HUES6 (cell line): Measurements from ENCODE around the gene ERCC5.

Source experiments
- H3K27ac ChIP-seq: 2 replicates; pipeline ENCODE4 v1.7.0; 2013; ENCODE audit warnings: low read depth, mild to moderate bottlenecking, low read length, inconsistent platforms
- H3K27me3 ChIP-seq: 2 replicates; pipeline ENCODE4 v1.6.1; 2013; ENCODE audit warnings: low read length; ENCODE audit not compliant: control insufficient read depth, insufficient read depth
- H3K36me3 ChIP-seq: 2 replicates; pipeline ENCODE4 v1.6.1; 2013; ENCODE audit warnings: low read length; ENCODE audit not compliant: control insufficient read depth, insufficient read depth
- H3K4me1 ChIP-seq: 2 replicates; pipeline ENCODE4 v1.6.1; 2013; ENCODE audit warnings: low read length; ENCODE audit not compliant: control insufficient read depth, insufficient read depth
- H3K4me3 ChIP-seq: 2 replicates; pipeline ENCODE4 v1.5.1; 2013; ENCODE audit warnings: low read depth, low read length
- H3K9ac ChIP-seq: one replicate; pipeline ENCODE4 v1.6.1; 2013; ENCODE audit warnings: mild to moderate bottlenecking, low read length
- H3K9me3 ChIP-seq: 2 replicates; pipeline ENCODE4 v1.6.1; 2013; ENCODE audit warnings: low read depth, low read length; ENCODE audit not compliant: control insufficient read depth, insufficient read depth

Gene ERCC5

DNA sequence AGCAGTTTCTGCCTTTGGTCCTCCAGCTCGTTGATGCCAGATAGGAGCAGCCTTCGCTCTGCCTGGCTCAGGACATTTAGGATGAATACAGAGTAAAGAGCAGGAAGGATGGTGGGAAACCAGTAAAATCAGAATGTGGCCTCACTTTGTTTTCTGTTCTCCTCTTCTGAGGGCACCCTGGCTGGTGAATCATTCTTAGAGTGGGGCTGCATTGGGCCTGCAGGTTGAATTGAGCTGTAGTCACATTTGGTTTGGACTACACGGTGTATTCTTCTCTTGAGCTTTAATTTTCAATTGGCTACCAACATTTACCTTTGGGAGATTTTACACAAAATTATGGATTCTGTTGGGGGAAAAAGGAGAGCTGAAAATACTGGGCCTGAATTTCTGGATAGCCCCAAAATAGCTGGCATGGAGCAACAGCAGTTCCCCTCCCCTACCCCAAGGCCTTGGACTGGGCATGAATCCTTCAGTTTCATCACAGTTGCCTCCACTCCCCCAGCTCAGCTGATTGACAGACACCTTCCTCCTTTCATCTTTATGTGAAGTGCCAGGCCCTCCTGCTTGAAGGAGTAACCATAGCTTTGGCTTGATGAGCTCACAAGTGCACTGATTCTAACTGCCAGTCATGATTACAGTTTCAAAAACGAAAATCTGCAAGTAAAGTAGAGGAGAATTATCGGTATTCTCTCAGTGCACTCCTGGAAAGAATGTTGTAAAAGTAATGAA is 24.3 kb downstream of the ERCC5 start:
- Histone ChIP-seq H3K4me1 (no peaks in the 10 kb centered on the region; the same call in 1 of the 2 replicates), H3K4me3 (no peak overlapping the region), H3K9ac (no peak overlapping the region), H3K9me3 (no peaks in the 10 kb centered on the region), H3K36me3 (peaks cover 66% of the 10 kb centered on the region), H3K27ac (no peak overlapping the region), H3K27me3 (no peaks in the 10 kb centered on the region)

DNA sequence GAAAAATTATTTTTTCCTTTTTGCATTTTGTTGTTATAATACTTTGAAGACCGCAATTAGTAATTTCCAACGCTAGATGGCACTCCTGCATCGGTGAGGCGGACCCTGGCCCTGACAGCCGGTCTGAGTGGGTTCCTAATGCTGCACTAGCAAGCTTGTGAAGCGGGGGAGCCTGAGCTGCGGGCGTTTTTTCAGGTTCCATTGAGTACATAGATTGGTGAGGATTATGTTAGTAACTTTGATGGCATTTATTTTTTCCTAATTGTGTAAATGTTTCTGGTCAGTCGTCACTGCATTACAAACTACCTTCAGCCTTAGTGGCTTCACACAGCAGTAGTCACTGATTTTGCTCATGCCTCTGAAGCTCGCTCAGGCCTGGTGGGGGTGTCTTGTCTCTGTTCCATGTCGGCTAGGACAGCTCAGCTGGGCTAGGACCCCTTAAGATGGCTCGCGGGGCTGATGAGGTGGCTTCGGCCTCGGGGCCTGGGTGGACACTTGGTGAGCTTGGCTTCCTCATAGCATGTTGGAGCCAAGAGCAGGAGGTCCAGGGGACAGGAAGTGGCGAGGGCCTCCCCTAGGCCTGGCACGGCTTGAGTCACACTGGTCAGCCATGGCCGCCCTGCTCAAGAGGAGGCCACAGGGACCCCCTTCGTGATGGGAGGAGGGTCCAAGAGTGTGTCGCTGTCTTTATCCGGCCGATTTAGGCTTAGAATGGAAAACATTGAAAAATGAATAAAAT is 25.0 kb downstream of the ERCC5 start:
- H3K4me3 ChIP-seq: no peak overlapping the region
- H3K27ac ChIP-seq: no peak overlapping the region
- no peaks in the 10 kb centered on the region for H3K9me3 ChIP-seq
- no peak overlapping the region for H3K9ac ChIP-seq
- H3K4me1 ChIP-seq: no peaks in the 10 kb centered on the region; the same call in 1 of the 2 replicates
- H3K27me3 ChIP-seq: no peaks in the 10 kb centered on the region
- H3K36me3 ChIP-seq: peaks cover 66% of the 10 kb centered on the region

DNA sequence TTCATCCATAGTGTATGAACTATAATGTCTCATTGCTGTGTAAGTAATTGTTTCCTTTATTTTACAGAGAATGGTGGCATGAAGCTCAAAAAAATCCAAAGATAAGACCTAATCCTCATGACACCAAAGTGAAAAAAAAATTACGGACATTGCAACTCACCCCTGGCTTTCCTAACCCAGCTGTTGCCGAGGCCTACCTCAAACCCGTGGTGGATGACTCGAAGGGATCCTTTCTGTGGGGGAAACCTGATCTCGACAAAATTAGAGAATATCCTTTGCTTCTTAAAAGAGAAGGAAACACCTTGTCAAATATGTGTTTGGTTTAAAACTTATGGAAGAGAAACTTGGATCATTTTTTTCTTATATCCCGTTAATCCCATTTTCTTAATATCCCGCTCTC is 26.3 kb downstream of the ERCC5 start:
- peaks cover 59% of the 10 kb centered on the region for H3K36me3 ChIP-seq
- no peaks in the 10 kb centered on the region for H3K9me3 ChIP-seq
- no peak overlapping the region for H3K4me3 ChIP-seq
- no peak overlapping the region for H3K9ac ChIP-seq
- H3K27ac ChIP-seq: no peak overlapping the region
- no peaks in the 10 kb centered on the region for H3K27me3 ChIP-seq
- H3K4me1 ChIP-seq: no peaks in the 10 kb centered on the region; the same call in 1 of the 2 replicates

DNA sequence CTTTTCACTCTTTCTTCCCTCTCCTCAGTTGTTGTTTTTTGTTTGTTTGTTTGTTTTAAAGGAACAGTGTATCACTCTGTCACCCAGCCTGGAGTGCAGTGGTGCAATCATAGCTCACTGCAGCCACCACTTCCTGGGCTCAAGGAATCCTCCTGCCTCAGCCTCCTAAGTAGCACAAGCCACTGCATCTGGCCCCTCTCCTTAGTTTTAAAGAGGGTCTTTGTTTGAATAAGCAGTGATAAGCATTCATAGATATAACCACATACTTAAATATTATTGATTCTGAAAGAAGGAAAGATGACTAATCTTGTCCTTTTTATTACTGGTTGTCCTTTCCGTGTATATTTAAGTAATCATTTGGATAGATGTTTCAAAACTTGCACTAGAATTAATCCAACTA is 26.7 kb downstream of the ERCC5 start:
- Histone ChIP-seq H3K36me3 (peaks cover 55% of the 10 kb centered on the region), H3K27me3 (no peaks in the 10 kb centered on the region), H3K4me3 (no peak overlapping the region), H3K9ac (no peak overlapping the region), H3K4me1 (no peaks in the 10 kb centered on the region; the same call in 1 of the 2 replicates), H3K27ac (no peak overlapping the region), H3K9me3 (no peaks in the 10 kb centered on the region)

DNA sequence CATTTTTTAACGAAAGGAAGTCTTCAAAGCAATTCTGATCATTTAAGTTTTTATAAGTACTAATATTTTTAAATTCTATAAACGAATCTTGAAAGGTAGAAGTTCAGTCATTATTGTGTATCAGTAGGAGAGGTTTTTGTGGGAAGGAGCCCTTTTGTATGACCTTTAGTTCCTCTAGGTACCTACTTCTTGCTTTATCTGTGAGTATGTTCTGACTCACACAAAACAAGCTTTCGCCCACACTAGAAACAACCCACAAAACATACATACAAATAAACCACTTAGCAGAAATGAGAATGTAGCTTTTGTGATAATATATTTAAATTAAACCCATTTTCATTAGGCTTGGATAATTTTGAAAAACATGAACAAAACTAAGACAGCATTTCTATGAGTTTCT is 27.8 kb downstream of the ERCC5 start:
- Histone ChIP-seq H3K36me3 (peaks cover 46% of the 10 kb centered on the region), H3K9ac (no peak overlapping the region), H3K9me3 (no peaks in the 10 kb centered on the region), H3K4me1 (no peaks in the 10 kb centered on the region; the same call in 1 of the 2 replicates), H3K4me3 (no peak overlapping the region), H3K27me3 (no peaks in the 10 kb centered on the region), H3K27ac (no peak overlapping the region)

DNA sequence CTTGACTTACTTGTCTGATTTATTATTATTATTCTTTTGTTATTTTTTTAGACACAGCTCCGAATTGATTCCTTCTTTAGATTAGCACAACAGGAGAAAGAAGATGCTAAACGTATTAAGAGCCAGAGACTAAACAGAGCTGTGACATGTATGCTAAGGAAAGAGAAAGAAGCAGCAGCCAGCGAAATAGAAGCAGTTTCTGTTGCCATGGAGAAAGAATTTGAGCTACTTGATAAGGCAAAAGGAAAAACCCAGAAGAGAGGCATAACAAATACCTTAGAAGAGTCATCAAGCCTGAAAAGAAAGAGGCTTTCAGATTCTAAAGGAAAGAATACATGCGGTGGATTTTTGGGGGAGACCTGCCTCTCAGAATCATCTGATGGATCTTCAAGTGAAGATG is 29.4 kb downstream of the ERCC5 start:
- H3K27ac ChIP-seq: no peak overlapping the region
- H3K4me3 ChIP-seq: no peak overlapping the region
- no peaks in the 10 kb centered on the region for H3K27me3 ChIP-seq
- H3K9ac ChIP-seq: no peak overlapping the region
- H3K4me1 ChIP-seq: no peaks in the 10 kb centered on the region; the same call in 1 of the 2 replicates
- H3K9me3 ChIP-seq: no peaks in the 10 kb centered on the region
- H3K36me3 ChIP-seq: peaks cover 43% of the 10 kb centered on the region

DNA sequence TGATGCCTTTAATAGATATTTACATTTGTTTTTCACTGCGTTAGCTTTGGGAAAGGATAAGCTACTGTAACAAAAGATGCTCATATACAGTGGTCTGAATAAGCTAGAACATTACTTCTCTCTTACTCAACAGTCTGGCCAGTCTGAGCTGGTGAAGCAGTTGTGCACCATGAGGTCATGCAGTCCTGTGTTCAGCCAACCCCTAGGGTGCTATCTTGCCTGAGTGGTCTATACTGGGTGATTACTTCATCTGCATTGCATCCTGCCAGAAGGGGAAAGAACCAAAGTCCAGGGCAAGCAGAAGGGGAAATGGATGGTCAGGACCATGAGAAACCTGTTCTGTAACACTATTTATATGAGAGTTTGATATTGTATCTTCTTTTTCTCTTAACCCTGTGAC is 31.5 kb downstream of the ERCC5 start:
- Histone ChIP-seq H3K36me3 (peaks cover 36% of the 10 kb centered on the region), H3K9me3 (no peaks in the 10 kb centered on the region), H3K4me1 (no peaks in the 10 kb centered on the region), H3K27me3 (no peaks in the 10 kb centered on the region), H3K27ac (no peak overlapping the region), H3K9ac (no peak overlapping the region), H3K4me3 (no peak overlapping the region)

DNA sequence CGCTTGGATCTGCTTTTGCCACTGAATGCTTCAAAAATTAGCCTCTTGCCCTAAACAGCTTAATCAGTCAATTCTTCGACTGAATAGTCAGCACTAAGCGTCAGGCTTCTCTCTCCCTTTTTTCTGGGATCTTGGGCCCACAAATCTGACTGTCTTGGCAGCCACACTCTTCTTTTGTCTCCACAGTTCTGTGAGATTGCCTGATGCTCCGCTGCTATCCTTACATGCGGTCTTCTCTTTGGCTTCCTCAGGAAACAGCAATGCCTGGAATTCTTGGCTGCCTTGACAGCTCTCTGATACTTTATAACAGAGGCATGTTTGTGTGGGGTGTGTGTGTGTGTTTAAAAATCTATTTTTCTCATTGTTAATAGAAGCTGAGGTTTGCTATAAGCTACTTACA is 32.6 kb downstream of the ERCC5 start:
- H3K4me3 ChIP-seq: no peak overlapping the region
- H3K27ac ChIP-seq: no peak overlapping the region

DNA sequence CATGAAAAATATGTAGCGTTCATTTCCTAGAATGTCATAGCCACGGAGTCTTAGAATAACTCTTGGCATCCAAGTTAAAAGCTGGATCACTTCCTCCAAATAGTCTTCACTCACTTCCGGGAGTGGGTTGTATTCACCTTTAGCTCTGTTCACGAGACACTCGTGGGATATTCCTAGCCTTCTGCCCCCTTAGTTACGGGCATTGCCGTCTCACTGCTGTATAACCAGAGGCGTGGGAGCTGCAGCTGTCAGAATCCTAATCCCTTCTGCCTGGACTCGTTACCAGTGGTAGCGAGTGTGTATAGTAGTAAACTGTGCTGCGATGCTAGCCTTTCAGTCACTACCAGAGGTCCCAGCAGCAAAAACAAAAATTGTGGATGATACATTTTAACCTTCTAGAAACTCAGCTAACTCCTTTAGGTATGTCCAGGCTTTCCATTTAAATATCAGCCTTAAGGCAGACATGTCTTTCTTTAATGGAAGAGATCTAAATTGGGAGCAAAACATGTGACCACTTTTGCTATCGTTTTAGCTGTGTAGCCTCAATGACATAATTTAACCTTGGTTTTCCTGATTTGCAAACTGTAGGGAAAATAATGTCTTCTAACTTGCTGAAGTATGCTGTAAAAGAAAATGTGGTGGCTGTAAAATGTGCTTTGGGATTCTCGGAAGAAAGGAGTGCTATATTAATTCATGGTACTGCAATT is 34.1 kb downstream of the ERCC5 start:
- Histone ChIP-seq H3K4me1 (no peaks in the 10 kb centered on the region), H3K36me3 (peaks cover 14% of the 10 kb centered on the region)

More for the DNA sequence above, 32.6 kb downstream of the ERCC5 start:
- Histone ChIP-seq H3K27me3 (no peaks in the 10 kb centered on the region), H3K4me1 (no peaks in the 10 kb centered on the region), H3K36me3 (peaks cover 24% of the 10 kb centered on the region), H3K9ac (no peak overlapping the region), H3K9me3 (no peaks in the 10 kb centered on the region)

DNA sequence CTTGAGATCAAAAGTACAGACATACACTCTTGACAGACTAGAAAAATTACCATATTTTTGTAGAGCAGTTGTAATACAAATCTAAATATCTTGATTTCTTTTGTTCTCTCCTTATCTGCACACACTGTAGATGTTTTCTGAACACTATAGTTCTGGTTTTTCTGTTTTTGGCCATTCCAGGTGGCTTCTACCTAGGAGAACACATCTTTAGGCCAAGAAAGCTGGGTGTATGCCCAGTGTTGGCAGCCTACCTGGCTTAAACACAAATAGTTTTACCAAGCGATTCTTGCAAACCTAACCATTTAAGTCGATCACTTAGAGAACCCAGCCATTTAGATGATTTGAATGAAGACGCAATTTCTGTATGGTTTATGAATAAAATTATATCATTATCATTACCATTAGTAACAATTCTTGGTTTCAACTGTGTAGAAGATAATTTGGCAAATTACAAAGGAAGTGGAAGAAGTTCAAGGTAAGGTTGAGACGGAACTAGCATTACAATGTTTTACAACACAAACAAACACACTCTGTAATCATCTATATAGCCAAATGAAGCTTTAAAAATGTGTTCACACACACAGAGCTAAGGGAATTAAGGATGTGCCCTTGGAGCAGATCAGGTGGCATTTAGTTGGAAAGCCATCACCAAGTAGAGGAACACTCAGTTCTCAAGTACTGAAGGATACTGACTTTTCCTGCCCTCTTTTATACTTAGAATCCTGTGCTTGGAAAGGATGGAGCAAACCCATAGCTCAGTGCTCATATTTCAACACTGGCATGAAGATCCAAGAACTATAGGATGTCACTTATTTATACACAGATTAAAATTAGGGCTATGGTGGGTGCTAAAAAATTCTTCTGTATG is 36.2 kb downstream of the ERCC5 start:
- no peak overlapping the region for H3K27ac ChIP-seq
- H3K36me3 ChIP-seq: no peaks in the 10 kb centered on the region
- no peaks in the 10 kb centered on the region for H3K9me3 ChIP-seq
- no peaks in the 10 kb centered on the region for H3K27me3 ChIP-seq
- no peak overlapping the region for H3K4me3 ChIP-seq
- no peaks in the 10 kb centered on the region for H3K4me1 ChIP-seq
- H3K9ac ChIP-seq: no peak overlapping the region

More for the DNA sequence above, 34.1 kb downstream of the ERCC5 start:
- no peak overlapping the region for H3K9ac ChIP-seq
- no peaks in the 10 kb centered on the region for H3K27me3 ChIP-seq
- no peak overlapping the region for H3K27ac ChIP-seq
- H3K4me3 ChIP-seq: no peak overlapping the region
- no peaks in the 10 kb centered on the region for H3K9me3 ChIP-seq
